C4-2B (cell line): ENCODE measurements around the gene NMNAT2.

Source experiments
- CTCF ChIP-seq: fragments of 450-650 bp; conservative IDR thresholded peaks from 2 replicates; pipeline ENCODE4 v1.5.1; 2017; ENCODE audit warnings: mild to moderate bottlenecking
- ZFX ChIP-seq: fragments of 450-650 bp; IDR thresholded peaks from 2 replicates; pipeline ENCODE4 v1.6.1; 2017

GRCh38 chr1:183243161-183244050 lies 174.8 kb downstream of the NMNAT2 start:
- no peak for TF ChIP-seq CTCF
- TF ChIP-seq ZFX, result no peak
